Chondrocyte (in vitro differentiated cells): ENCODE results near the gene ACAD10. TPM values are rescaled to one million over a fixed set of nuclear protein-coding genes. Genes with fewer than 3 reads are reported as not detected.

ENCODE experiments used
- DNase-seq: peaks from one replicate; pipeline ENCODE4 v3.0.0; 2021; ENCODE audit warnings: mixed read lengths, low spot score
- H3K27ac Mint-ChIP-seq: one replicate; pipeline ENCODE4 v1.8.0; 2021; ENCODE audit warnings: mild to moderate bottlenecking, moderate library complexity, mixed read lengths; ENCODE audit not compliant: unreplicated experiment
- H3K27me3 Mint-ChIP-seq: 2 replicates; pipeline ENCODE4 v1.8.0; 2021; ENCODE audit warnings: low read depth, mixed read lengths
- H3K36me3 Mint-ChIP-seq: 2 replicates; pipeline ENCODE4 v1.8.0; 2021; ENCODE audit warnings: low read depth, mixed read lengths
- H3K4me1 Mint-ChIP-seq: 2 replicates; pipeline ENCODE4 v1.8.0; 2021; ENCODE audit warnings: low read depth, mild to moderate bottlenecking, mixed read lengths
- H3K4me3 Mint-ChIP-seq: one replicate; pipeline ENCODE4 v1.8.0; 2021; ENCODE audit warnings: mild to moderate bottlenecking, moderate library complexity, mixed read lengths; ENCODE audit not compliant: unreplicated experiment
- H3K9me3 Mint-ChIP-seq: 2 replicates; pipeline ENCODE4 v1.8.0; 2021; ENCODE audit warnings: low read depth, mixed read lengths
- total RNA-seq: library from RNA; stranded (reverse); gene quantifications from 3 replicates; pipeline ENCODE4 v1.2.1, GENCODE V29; 2021
- TF ChIP-seq, protein P1 (sequence below): fragments of 200-600 bp; sonication (generic); IDR thresholded peaks from 2 replicates; pipeline ENCODE4 v1.5.0; 2021; ENCODE audit warnings: antibody characterized with exemption, mild to moderate bottlenecking, moderate library complexity

Gene ACAD10
- total RNA-seq, 1 donor from 2014 or later = 13.0 TPM

GRCh38 chr12:111745211-111745610 is 59.4 kb downstream of the ACAD10 start:
- H3K4me1 Mint-ChIP-seq = peaks cover 16% of the 10 kb centered on the region
- DNase-seq = no peak
- TF ChIP-seq, protein P1, sequence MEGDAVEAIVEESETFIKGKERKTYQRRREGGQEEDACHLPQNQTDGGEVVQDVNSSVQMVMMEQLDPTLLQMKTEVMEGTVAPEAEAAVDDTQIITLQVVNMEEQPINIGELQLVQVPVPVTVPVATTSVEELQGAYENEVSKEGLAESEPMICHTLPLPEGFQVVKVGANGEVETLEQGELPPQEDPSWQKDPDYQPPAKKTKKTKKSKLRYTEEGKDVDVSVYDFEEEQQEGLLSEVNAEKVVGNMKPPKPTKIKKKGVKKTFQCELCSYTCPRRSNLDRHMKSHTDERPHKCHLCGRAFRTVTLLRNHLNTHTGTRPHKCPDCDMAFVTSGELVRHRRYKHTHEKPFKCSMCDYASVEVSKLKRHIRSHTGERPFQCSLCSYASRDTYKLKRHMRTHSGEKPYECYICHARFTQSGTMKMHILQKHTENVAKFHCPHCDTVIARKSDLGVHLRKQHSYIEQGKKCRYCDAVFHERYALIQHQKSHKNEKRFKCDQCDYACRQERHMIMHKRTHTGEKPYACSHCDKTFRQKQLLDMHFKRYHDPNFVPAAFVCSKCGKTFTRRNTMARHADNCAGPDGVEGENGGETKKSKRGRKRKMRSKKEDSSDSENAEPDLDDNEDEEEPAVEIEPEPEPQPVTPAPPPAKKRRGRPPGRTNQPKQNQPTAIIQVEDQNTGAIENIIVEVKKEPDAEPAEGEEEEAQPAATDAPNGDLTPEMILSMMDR = no peak
- no peak overlapping the region for H3K27ac Mint-ChIP-seq
- peaks cover 18% of the 10 kb centered on the region for H3K36me3 Mint-ChIP-seq
- H3K4me3 Mint-ChIP-seq = no peak overlapping the region
- H3K9me3 Mint-ChIP-seq = no peaks in the 10 kb centered on the region
- H3K27me3 Mint-ChIP-seq = no peaks in the 10 kb centered on the region

- no peak overlapping the region for H3K4me3 Mint-ChIP-seq
- DNase-seq = no peak
- peaks cover 18% of the 10 kb centered on the region for H3K36me3 Mint-ChIP-seq
- TF ChIP-seq, protein P1 = no peak
- no peaks in the 10 kb centered on the region for H3K9me3 Mint-ChIP-seq
- no peak overlapping the region for H3K27ac Mint-ChIP-seq
- H3K27me3 Mint-ChIP-seq = no peaks in the 10 kb centered on the region
- H3K4me1 Mint-ChIP-seq = no peaks in the 10 kb centered on the region
These were observed 61.5 kb downstream of the ACAD10 start for GRCh38 chr12:111747333-111747732.

DNA sequence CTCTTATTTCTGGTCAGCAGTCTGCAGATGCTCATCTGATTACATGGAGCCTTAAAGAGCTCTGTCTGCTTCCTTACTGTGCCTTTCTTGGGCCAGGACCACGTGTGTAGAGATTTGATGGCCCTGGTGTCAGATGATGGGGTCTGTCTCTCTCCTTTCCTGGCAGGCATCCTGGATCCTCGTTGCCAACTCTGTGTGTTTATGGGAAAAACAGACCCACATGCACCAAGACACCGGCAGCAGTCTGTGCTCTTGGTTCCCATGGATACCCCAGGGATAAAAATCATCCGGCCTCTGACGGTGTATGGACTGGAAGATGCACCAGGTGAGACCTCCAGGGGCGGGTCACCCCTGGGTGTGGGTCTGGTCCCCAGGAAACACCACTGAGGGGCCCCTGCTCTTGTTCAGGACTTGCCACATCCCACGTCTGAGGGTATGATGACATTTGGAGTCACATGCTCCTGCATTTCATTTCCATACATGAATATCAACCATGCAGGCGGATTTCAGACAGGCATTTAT is 62.4 kb downstream of the ACAD10 start:
- H3K27ac Mint-ChIP-seq = no peak overlapping the region
- TF ChIP-seq, protein P1 = no peak
- no peaks in the 10 kb centered on the region for H3K27me3 Mint-ChIP-seq
- H3K4me3 Mint-ChIP-seq = no peak overlapping the region
- DNase-seq = no peak
- H3K36me3 Mint-ChIP-seq = peaks cover 18% of the 10 kb centered on the region
- H3K9me3 Mint-ChIP-seq = no peaks in the 10 kb centered on the region
- H3K4me1 Mint-ChIP-seq = no peaks in the 10 kb centered on the region

GRCh38 chr12:111748867-111749266 is 63.0 kb downstream of the ACAD10 start:
- H3K4me1 Mint-ChIP-seq = no peaks in the 10 kb centered on the region
- H3K36me3 Mint-ChIP-seq = peaks cover 18% of the 10 kb centered on the region

GRCh38 chr12:111749391-111749790 is 63.5 kb downstream of the ACAD10 start:
- no peaks in the 10 kb centered on the region for H3K27me3 Mint-ChIP-seq
- no peaks in the 10 kb centered on the region for H3K9me3 Mint-ChIP-seq
- no peak overlapping the region for H3K27ac Mint-ChIP-seq
- no peak overlapping the region for H3K4me3 Mint-ChIP-seq
- H3K36me3 Mint-ChIP-seq = peaks cover 15% of the 10 kb centered on the region
- no peak for DNase-seq
- TF ChIP-seq, protein P1 = no peak
- no peaks in the 10 kb centered on the region for H3K4me1 Mint-ChIP-seq

More at GRCh38 chr12:111748867-111749266, 63.0 kb downstream of the ACAD10 start:
- H3K27me3 Mint-ChIP-seq = no peaks in the 10 kb centered on the region
- no peak for DNase-seq
- no peak overlapping the region for H3K27ac Mint-ChIP-seq
- no peaks in the 10 kb centered on the region for H3K9me3 Mint-ChIP-seq
- TF ChIP-seq, protein P1 = no peak
- H3K4me3 Mint-ChIP-seq = no peak overlapping the region
